Stimulated activated effector memory CD8-positive, alpha-beta T cell treated with anti-CD3 and anti-CD28 coated beads, Interleukin-12 subunit alpha, Interleukin-12 subunit beta, amount 100 ng/mL, for 72 hours (primary cell): ENCODE results near the gene MADCAM1.
"Not testable (repeated sequence)": the region's sequence is repeated elsewhere in the genome, so short reads cannot be mapped to it uniquely, and the experiment has no call there.

Source experiments
- ATAC-seq: fragments of 150-1000 bp; cut with Tn5 transposase; 2 replicates; pipeline ENCODE4 v1.10.0; 2021
- DNase-seq, 2 donors: peaks; one replicate each; pipeline ENCODE4 v3.0.0; 2021 to 2022; ENCODE audit warnings: low spot score in 2 of 2
- H3K27ac Mint-ChIP-seq: one replicate; pipeline ENCODE4 v1.8.0; 2022; ENCODE audit warnings: mild to moderate bottlenecking, mixed read lengths
- H3K36me3 Mint-ChIP-seq: one replicate; pipeline ENCODE4 v1.8.0; 2022; ENCODE audit warnings: mild to moderate bottlenecking, mixed read lengths
- H3K4me1 Mint-ChIP-seq: one replicate; pipeline ENCODE4 v1.8.0; 2022; ENCODE audit warnings: mixed read lengths
- H3K4me3 Mint-ChIP-seq: one replicate; pipeline ENCODE4 v1.8.0; 2022; ENCODE audit warnings: mild to moderate bottlenecking, mixed read lengths
- H3K9me3 Mint-ChIP-seq: one replicate; pipeline ENCODE4 v1.8.0; 2022; ENCODE audit warnings: mixed read lengths

Gene MADCAM1

GRCh38 chr19:496112-496665, at the start of gene MADCAM1:
TSS of gene MADCAM1 (plus strand) at chr19:496486. CDS start at chr19:496500, 14 bp downstream.
- DNase-seq: no peak
- no peak within 1 kb of the TSS for H3K4me3 Mint-ChIP-seq
- H3K4me1 Mint-ChIP-seq: peaks cover 12% of the 10 kb centered on the region
- no peak for ATAC-seq
- peaks cover 21% of the 10 kb centered on the region for H3K36me3 Mint-ChIP-seq
- no peak within 1 kb of the TSS for H3K27ac Mint-ChIP-seq
- no peaks in the 10 kb centered on the region for H3K9me3 Mint-ChIP-seq

- Mint-ChIP-seq H3K9me3 (peaks cover 1% of the 10 kb centered on the region), H3K27ac (no peak overlapping the region), H3K4me3 (no peak overlapping the region), H3K4me1 (no peaks in the 10 kb centered on the region), H3K36me3 (no peaks in the 10 kb centered on the region)
- ATAC-seq (no peak), DNase-seq (no peak)
Observed at GRCh38 chr19:447064-447426, 49.2 kb upstream of the MADCAM1 start.

GRCh38 chr19:447816-448560, 48.3 kb upstream of the MADCAM1 start:
- H3K27ac Mint-ChIP-seq: no peak overlapping the region

GRCh38 chr19:449916-450315, 46.4 kb upstream of the MADCAM1 start:
- Mint-ChIP-seq H3K36me3 (no peaks in the 10 kb centered on the region), H3K27ac (no peak overlapping the region), H3K4me3 (no peak overlapping the region), H3K9me3 (no peaks in the 10 kb centered on the region), H3K4me1 (no peaks in the 10 kb centered on the region)
- DNase-seq (no peak), ATAC-seq (no peak)

More at GRCh38 chr19:447816-448560, 48.3 kb upstream of the MADCAM1 start:
- Mint-ChIP-seq H3K4me3 (no peak overlapping the region), H3K36me3 (no peaks in the 10 kb centered on the region), H3K4me1 (no peaks in the 10 kb centered on the region), H3K9me3 (no peaks in the 10 kb centered on the region)
- DNase-seq (no peak), ATAC-seq (no peak)

GRCh38 chr19:450912-451481, 45.3 kb upstream of the MADCAM1 start:
- not testable (repeated sequence) for H3K4me1 Mint-ChIP-seq, H3K27ac Mint-ChIP-seq, ATAC-seq

GRCh38 chr19:452829-453228, 43.5 kb upstream of the MADCAM1 start:
- ATAC-seq (no peak), DNase-seq (no peak)
- Mint-ChIP-seq H3K4me3 (no peak overlapping the region), H3K4me1 (no peaks in the 10 kb centered on the region), H3K27ac (no peak overlapping the region), H3K9me3 (no peaks in the 10 kb centered on the region), H3K36me3 (no peaks in the 10 kb centered on the region)

More at GRCh38 chr19:450912-451481, 45.3 kb upstream of the MADCAM1 start:
- H3K9me3 Mint-ChIP-seq, H3K4me3 Mint-ChIP-seq, DNase-seq, H3K36me3 Mint-ChIP-seq: not testable (repeated sequence)

GRCh38 chr19:453606-454005, 42.7 kb upstream of the MADCAM1 start:
- no peak overlapping the region for H3K27ac Mint-ChIP-seq
- no peak overlapping the region for H3K4me3 Mint-ChIP-seq
- ATAC-seq (no peak), DNase-seq (no peak)
- H3K4me1 Mint-ChIP-seq: no peaks in the 10 kb centered on the region
- H3K36me3 Mint-ChIP-seq: no peaks in the 10 kb centered on the region
- H3K9me3 Mint-ChIP-seq: no peaks in the 10 kb centered on the region

- H3K9me3 Mint-ChIP-seq: no peaks in the 10 kb centered on the region
- ATAC-seq (no peak), DNase-seq (no peak)
- no peak overlapping the region for H3K4me3 Mint-ChIP-seq
- H3K27ac Mint-ChIP-seq: no peak overlapping the region
- H3K36me3 Mint-ChIP-seq: no peaks in the 10 kb centered on the region
- no peaks in the 10 kb centered on the region for H3K4me1 Mint-ChIP-seq
Observed at GRCh38 chr19:455031-455705, 41.1 kb upstream of the MADCAM1 start.

- Mint-ChIP-seq H3K36me3 (no peaks in the 10 kb centered on the region), H3K4me1 (no peaks in the 10 kb centered on the region), H3K27ac (no peak overlapping the region), H3K9me3 (no peaks in the 10 kb centered on the region), H3K4me3 (no peak overlapping the region)
- ATAC-seq (peak; percentile 8), DNase-seq (no peak)
Observed at GRCh38 chr19:455851-456546, 40.3 kb upstream of the MADCAM1 start.

- H3K4me1 Mint-ChIP-seq: peaks cover 3% of the 10 kb centered on the region
- H3K4me3 Mint-ChIP-seq: no peak overlapping the region
- no peak for DNase-seq
- H3K27ac Mint-ChIP-seq: no peak overlapping the region
- H3K9me3 Mint-ChIP-seq: no peaks in the 10 kb centered on the region
- no peaks in the 10 kb centered on the region for H3K36me3 Mint-ChIP-seq
- ATAC-seq: peak; percentile 5
Observed at GRCh38 chr19:456547-457110, 39.7 kb upstream of the MADCAM1 start.

- H3K9me3 Mint-ChIP-seq: no peaks in the 10 kb centered on the region
- ATAC-seq (no peak), DNase-seq (no peak)
- no peaks in the 10 kb centered on the region for H3K36me3 Mint-ChIP-seq
- H3K4me3 Mint-ChIP-seq: no peak overlapping the region
- H3K27ac Mint-ChIP-seq: no peak overlapping the region
- peaks cover 5% of the 10 kb centered on the region for H3K4me1 Mint-ChIP-seq
Observed at GRCh38 chr19:457636-458035, 38.6 kb upstream of the MADCAM1 start.

- Mint-ChIP-seq H3K4me1 (peaks cover 5% of the 10 kb centered on the region), H3K4me3 (no peak overlapping the region), H3K27ac (no peak overlapping the region), H3K9me3 (no peaks in the 10 kb centered on the region), H3K36me3 (no peaks in the 10 kb centered on the region)
- DNase-seq: no peak
- no peak for ATAC-seq
Observed at GRCh38 chr19:458091-459042, 37.9 kb upstream of the MADCAM1 start.

- Mint-ChIP-seq H3K27ac (no peak overlapping the region), H3K9me3 (peaks cover 3% of the 10 kb centered on the region), H3K4me3 (peak overlapping the region; percentile 41), H3K36me3 (no peaks in the 10 kb centered on the region), H3K4me1 (peaks cover 5% of the 10 kb centered on the region)
- DNase-seq (no peak), ATAC-seq (peak; percentile 58)
Observed at GRCh38 chr19:459724-460511, 36.4 kb upstream of the MADCAM1 start.
